H4 (cell line): Measurements from ENCODE around the gene PCNX3. TPM values are rescaled to one million over a fixed set of nuclear protein-coding genes. Genes with fewer than 3 reads are reported as not detected.

Source experiments
- DNase-seq: peaks from one replicate; pipeline ENCODE4 v3.0.0-alpha.2; 2015; ENCODE audit warnings: low spot score
- total RNA-seq: library from RNA; depleted of rRNA; stranded (reverse); fragments of >200 nt; shearing (Covaris generic); gene quantifications from 2 replicates; pipeline ENCODE4 v1.2.3, GENCODE V29; 2014

The PCNX3 gene
- total RNA-seq, 1 experiment from 2014 or later = 11.7 TPM

GRCh38 chr11:65580031-65580692 lies 35.4 kb upstream of the PCNX3 start:
- no peak for DNase-seq

- no peak for DNase-seq
Measured at GRCh38 chr11:65580756-65581155, 34.8 kb upstream of the PCNX3 start.

GRCh38 chr11:65581928-65582327 lies 33.6 kb upstream of the PCNX3 start:
- DNase-seq = no peak

- DNase-seq = no peak
Measured at GRCh38 chr11:65583589-65583988, 32.0 kb upstream of the PCNX3 start.

GRCh38 chr11:65584106-65584505 lies 31.5 kb upstream of the PCNX3 start:
- no peak for DNase-seq

GRCh38 chr11:65584723-65585171 lies 30.8 kb upstream of the PCNX3 start:
- DNase-seq = no peak

GRCh38 chr11:65585396-65586246 lies 30.0 kb upstream of the PCNX3 start:
- DNase-seq = no peak

- DNase-seq = no peak
Measured at GRCh38 chr11:65586247-65586630, 29.3 kb upstream of the PCNX3 start.

GRCh38 chr11:65586676-65587075 lies 28.9 kb upstream of the PCNX3 start:
- DNase-seq = no peak

GRCh38 chr11:65588199-65589054 lies 27.1 kb upstream of the PCNX3 start:
- DNase-seq = no peak

GRCh38 chr11:65589444-65590239 lies 25.9 kb upstream of the PCNX3 start:
- DNase-seq = no peak

GRCh38 chr11:65590240-65590738 lies 25.3 kb upstream of the PCNX3 start:
- DNase-seq = no peak

- no peak for DNase-seq
Measured at GRCh38 chr11:65591939-65592857, 23.4 kb upstream of the PCNX3 start.

- DNase-seq = no peak
Measured at GRCh38 chr11:65592858-65593517, 22.6 kb upstream of the PCNX3 start.

GRCh38 chr11:65593518-65594414 lies 21.8 kb upstream of the PCNX3 start:
- DNase-seq = no peak

- DNase-seq = no peak
Measured at GRCh38 chr11:65595131-65595530, 20.4 kb upstream of the PCNX3 start.

- DNase-seq = no peak
Measured at GRCh38 chr11:65595543-65596281, 19.9 kb upstream of the PCNX3 start, which contains the start of gene KCNK7. KCNK7 (minus strand) TSS chr11:65595800; CDS start chr11:65595772, 28 bp downstream.

GRCh38 chr11:65596520-65596919 lies 19.1 kb upstream of the PCNX3 start:
- no peak for DNase-seq
